ENCODE measurements around the gene USP12.

DNA sequence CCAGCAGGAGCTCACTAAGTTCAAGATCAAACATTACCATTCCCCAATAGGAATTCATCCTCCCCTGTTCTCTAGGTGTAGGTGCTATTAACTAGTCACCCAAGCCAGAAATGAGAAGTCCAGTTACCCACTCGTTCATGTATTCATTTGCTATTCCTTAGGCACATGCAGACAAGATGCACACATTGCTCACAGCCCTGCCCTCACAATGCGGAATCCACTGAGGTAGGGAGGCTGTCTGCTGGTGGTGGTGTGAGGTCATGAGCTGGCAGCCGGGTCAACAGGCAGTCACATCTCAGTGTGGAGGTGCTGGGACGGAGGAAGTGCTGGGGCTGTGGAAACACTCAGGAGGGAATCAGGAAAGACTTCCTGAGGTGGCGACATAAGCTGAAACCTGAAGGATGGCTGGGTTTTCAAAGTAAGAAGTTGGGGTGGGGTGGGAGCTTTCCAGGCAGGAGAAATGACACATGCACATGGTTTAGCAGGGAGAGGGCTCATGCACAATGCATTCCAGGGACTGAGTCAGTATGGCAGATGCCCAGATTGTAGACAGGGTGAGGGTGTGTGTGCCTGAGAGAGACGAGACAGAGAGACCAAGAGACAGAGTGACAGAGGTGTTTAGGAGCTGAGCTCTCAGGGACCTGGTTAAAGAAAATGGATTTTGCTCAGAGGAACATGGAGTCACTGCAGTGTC, 117.6 kb downstream of the USP12 start:
- TF ChIP-seq, protein P1, sequence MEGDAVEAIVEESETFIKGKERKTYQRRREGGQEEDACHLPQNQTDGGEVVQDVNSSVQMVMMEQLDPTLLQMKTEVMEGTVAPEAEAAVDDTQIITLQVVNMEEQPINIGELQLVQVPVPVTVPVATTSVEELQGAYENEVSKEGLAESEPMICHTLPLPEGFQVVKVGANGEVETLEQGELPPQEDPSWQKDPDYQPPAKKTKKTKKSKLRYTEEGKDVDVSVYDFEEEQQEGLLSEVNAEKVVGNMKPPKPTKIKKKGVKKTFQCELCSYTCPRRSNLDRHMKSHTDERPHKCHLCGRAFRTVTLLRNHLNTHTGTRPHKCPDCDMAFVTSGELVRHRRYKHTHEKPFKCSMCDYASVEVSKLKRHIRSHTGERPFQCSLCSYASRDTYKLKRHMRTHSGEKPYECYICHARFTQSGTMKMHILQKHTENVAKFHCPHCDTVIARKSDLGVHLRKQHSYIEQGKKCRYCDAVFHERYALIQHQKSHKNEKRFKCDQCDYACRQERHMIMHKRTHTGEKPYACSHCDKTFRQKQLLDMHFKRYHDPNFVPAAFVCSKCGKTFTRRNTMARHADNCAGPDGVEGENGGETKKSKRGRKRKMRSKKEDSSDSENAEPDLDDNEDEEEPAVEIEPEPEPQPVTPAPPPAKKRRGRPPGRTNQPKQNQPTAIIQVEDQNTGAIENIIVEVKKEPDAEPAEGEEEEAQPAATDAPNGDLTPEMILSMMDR (IDR thresholded peaks at IDR 0.05), result no peak
- TF ChIP-seq POLR2A (IDR thresholded peaks at IDR 0.05) (no peak), EP300 (IDR thresholded peaks at IDR 0.05) (no peak)

All from tibial nerve (tissue), 4 donors.